Mammary epithelial cell (primary cell): Measurements from ENCODE around the gene KIF3B.

Source experiments
- CTCF ChIP-seq, 2 donors: IDR thresholded peaks in 1 of 2; conservative IDR thresholded peaks in 1 of 2; 2 replicates each; pipeline ENCODE4 v1.5.1; 2011 to 2012; ENCODE audit warnings: inconsistent platforms in 2 of 2, low read length in 2 of 2, mild to moderate bottlenecking in 2 of 2, control low read depth in 1 of 2, low read depth in 1 of 2; ENCODE audit not compliant: insufficient read depth in 1 of 2; ENCODE audit errors: extremely low read depth in 1 of 2
- EZH2 ChIP-seq: IDR thresholded peaks from 2 replicates; pipeline ENCODE4 v1.6.1; 2012; ENCODE audit warnings: low read length, inconsistent platforms, borderline replicate concordance

GRCh38 chr20:32227744-32228688 is 49.4 kb upstream of the KIF3B start:
- no peak for TF ChIP-seq CTCF (conservative IDR thresholded peaks at IDR 0.05 in 1 of 2, IDR thresholded peaks at IDR 0.05 in 1 of 2; ENCODE audit: extremely low read depth in 1 of 2, insufficient read depth in 1 of 2, low read depth in 1 of 2, low read length in 2 of 2)
- TF ChIP-seq EZH2, result no peak
